SW 1271 (cell line): ENCODE results near the gene EME2.

ENCODE experiments used
- DNase-seq, 2 experiments: peaks; one replicate each; lab custom pipeline; 2025; lab: John Stamatoyannopoulos, UW

Gene EME2

GRCh38 chr16:1767116-1767994 is 5.3 kb upstream of the EME2 start:
- no peak for DNase-seq

GRCh38 chr16:1768061-1768766 is 4.4 kb upstream of the EME2 start:
- no peak for DNase-seq

- no peak for DNase-seq
Observed at GRCh38 chr16:1768767-1769401, 3.7 kb upstream of the EME2 start.

DNA sequence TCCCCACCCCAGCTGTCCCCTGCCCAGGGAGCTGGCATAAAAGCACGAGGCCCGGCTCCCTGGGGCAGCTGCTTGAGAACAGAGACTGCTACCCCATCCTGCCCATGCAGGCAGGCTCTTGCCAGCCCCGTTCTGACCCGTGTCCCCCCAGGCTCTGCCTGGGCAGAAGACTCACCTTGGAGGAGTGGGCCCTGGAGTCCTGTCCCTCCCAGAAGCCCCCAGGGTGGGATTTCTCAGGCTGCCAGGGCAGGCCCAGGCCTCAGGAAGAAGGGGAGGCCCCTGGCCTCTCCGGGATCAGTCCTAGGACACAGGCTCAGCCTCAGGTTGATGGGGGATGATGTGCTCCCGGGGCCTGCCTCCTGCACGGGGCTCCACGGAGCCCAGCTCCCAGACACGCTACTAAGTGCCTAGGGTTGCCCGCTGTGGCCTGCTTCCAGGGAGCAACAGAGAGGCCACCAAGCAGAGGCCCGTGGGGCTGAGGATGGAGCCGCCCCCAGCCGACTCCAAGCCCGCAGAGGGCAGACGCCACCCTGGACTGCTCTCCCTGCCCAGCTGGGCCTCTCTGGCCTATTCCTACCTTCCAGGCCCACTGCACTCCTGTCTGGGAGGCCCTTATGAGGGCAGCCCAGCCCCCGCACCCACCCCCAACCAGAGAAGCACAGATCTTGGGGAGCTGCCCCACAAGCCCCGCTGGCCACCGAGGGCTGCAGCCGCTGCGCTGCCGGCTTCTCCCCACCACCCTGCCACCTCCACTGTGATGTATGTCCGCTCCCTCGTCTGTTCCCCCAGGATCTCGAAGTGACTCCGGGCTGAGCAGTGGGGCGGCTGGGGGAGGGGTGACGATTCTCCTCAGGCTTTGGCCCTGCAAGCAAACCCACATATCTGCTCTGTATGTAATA is 3.0 kb upstream of the EME2 start:
- DNase-seq, result no peak

DNA sequence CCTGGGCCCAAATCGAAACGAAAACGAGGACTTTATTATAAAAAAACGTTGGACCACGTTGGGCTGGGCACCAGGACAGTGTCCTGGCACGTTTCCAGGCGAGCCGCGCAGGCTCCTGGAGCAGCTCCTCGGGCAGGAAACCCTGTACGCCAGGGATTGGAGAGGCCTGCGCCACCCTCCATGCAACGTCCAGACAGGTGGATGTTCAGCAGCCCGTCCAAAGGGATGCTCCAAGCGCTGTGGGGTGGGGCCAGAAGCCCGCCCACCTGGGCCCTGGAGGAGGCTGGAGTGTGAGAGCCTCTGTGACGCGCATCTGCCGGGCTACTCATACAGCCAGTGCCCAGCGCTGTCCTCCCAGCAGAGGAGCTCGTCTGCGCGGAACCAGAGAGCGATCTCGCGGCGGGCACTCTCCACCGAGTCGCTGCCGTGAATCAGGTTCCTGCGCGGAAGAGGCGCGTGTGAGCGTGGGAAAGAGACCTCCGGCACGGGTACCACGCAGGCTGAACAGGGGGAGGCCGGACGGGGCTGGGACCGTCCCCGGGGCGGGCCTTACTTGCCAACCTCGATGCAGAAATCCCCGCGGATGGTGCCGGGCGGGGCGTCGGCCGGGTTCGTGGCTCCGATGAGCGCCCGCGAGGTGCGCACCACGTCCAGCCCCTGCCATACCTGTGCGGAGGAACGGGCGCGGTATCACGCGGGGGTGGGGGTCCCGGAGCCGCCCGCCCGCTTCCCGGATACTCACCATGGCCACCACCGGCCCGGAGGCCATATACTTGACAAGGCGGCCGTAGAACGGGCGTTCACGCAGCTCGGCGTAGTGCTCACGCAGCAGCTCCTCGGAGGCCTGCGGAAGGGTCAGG is 2.1 kb upstream of the EME2 start:
- DNase-seq, result peak; percentile 27 to 45

- DNase-seq, result peak in 1 of 2 experiments; percentile 41
Observed at GRCh38 chr16:1771188-1771863, 1.3 kb upstream of the EME2 start, which contains the start of gene NME3. Gene NME3, minus strand, starts transcription at chr16:1771543. Its CDS starts 9 bp downstream, at chr16:1771534.

- peak in 1 of 2 experiments; percentile 10 for DNase-seq
Observed at GRCh38 chr16:1771864-1772361, 697 bp upstream of the EME2 start.

GRCh38 chr16:1772908-1773702 is 495 bp downstream of the EME2 start, which contains the start of gene MRPS34:
Gene MRPS34, minus strand, starts transcription at chr16:1773134. Its CDS starts 15 bp downstream, at chr16:1773119.
- peak in 1 of 2 experiments; percentile 55 for DNase-seq

DNA sequence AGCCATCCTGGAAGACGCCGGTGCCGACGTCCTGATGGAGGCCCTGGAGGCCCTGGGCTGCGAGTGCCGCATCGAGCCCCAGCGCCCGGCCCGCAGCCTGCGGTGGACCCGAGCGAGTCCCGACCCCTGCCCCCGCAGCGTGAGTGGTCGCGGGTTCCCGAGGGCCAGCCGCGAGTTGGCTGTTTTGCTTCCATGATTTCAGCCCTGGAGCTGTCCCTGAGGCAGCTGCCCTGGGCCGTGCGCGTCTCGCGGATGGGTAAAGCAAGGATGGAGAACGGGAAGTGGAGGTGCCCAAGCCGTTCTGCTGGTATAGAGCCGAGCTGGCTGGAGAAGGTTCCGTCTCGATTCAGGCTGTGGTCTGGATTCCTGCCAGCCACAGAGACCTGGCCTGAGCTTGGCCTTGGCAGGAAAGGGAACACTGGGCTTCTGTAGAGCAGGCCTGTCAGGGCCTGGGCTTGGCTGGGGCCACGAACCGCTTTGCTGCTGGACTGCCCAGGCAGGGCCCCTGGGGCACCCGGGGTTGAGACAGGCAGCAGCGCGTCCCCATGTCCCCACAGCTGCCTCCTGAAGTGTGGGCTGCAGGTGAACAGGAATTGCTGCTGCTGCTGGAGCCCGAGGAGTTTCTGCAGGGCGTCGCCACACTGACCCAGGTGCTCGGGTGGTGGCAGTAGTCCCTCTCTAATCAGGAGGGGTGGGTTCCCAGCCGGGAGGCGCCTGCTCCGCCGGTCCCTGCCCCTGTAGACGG is 1.3 kb downstream of the EME2 start:
- peak in 1 of 2 experiments; percentile 18 for DNase-seq

- DNase-seq, result no peak
Observed at GRCh38 chr16:1774448-1774780, 1.8 kb downstream of the EME2 start.

DNA sequence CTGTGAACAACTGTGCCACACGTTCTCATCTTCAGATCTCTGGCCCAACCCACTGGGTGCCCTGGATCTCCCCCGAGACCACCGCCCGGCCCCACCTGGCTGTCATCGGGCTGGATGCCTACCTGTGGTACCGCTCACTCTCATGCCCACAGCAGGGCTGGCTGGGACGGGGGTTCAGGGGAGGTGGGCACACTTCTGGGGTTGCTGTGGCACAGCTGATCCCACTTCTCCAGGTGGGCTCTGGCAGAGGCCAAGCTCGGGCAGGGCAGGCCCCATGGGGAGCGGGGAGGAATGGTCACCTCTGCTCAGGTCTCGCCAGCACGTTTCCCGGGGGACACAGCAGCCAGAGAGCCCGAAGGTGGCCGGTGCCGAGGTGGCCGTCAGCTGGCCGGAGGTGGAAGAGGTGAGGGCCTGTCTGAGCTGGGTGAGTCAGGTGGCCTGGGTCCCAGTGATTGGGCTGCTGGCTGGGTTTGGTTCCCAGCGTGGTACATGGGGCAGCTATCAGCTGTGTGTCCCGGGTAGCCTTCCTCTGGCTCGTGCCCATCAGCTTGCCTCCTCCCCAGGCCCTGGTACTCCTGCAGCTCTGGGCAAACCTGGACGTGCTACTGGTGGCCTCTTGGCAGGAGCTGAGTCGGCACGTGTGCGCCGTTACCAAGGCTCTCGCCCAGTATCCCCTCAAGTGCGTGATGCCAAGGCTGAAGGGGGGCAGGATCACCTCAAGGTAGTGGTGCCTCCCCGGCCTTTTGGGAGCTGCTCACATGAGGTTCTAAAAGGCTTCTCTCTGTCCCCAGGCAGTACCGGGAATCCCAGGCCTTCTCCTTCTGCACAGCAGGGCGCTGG is 2.6 kb downstream of the EME2 start:
- DNase-seq, result no peak

DNA sequence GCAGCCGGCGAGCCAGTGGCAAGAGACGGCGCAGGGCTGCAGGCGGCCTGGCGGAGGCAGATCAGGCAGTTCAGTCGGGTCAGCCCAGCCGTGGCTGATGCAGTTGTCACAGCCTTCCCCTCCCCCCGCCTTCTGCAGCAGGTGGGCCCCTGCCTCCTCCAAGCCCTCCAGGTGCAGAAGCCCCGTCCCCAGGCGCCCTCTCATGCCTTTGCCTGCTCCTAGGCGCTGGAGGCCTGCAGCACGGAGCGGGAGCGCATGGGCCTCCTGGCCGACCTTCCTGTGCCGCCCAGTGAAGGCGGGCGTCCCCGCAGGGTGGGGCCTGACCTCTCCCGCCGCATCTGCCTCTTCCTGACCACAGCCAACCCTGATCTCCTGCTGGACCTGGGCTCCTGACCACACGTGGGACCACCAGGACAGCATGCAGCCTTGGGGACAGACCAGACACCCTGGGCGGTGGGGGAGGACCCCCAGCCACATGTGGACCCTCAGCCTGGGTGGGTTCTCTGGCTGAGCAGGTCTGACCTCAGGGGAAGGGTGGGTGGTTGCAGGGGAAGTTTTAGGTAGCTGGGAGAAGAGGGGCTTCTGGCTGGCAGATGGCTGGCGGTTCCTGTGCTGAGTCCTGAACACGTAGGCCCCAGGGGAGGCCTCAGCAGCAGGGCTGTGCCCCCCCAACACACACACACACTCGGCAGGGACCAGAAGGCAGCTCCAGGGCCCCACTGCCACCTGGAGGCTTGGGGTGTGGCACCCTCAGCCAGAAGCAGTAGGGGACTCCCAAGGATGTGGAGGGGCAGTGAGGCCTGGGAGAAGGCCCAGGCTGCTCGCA is 3.4 kb downstream of the EME2 start:
- DNase-seq, result no peak

- DNase-seq, result no peak
Observed at GRCh38 chr16:1776672-1776955, 4.0 kb downstream of the EME2 start.

GRCh38 chr16:1776991-1777374 is 4.4 kb downstream of the EME2 start:
- DNase-seq, result no peak

DNA sequence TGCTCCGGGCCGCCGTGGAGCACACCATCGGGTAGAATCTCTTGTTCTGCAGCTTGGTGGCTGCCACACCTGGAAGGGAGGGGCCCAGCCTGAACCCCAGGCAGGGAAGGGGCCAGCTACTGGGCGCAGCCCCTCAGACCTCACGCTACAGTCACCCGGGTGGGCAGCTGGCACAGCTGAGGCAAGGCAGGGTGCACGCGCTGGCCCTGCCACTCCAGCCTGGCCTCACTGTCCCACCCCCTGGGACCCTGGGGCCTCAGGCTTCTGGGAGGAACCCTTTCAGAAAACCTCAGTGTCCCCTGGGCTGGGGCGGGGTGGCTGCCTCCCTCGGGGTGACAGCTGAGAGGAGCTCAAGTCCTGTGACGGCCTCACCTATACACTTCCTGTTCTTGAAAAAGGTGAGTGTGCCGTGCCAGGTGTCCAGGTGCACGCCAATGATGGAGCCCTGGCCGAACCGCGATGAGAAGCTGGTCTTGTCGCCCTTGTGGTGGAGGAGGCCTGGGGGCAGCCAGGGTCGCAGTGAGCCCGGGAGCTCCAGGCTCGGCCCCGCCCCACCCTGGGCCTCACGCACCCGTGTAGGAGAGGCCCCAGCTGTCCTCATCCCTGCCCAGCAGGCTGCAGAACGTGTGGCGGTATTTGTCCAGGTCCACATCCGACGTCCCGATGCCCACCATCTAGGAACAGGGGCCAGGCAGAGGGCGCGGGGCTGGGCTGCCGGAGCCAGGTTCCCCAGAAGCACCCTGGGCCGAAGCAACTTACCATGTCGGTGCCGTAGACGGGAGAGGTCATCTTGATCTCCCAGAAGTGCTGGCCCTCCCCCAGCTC is 5.0 kb downstream of the EME2 start:
- DNase-seq, result no peak
